Fibroblast of skin of scalp (primary cell): ENCODE results near the gene MRPS21.
"Not testable (repeated sequence)": the region's sequence is repeated elsewhere in the genome, so short reads cannot be mapped to it uniquely, and the experiment has no call there.

Source experiments
- DNase-seq: peaks from one replicate; pipeline ENCODE4 v3.0.0-alpha.2; 2013

MRPS21 gene

GRCh38 chr1:150281758-150282557, 11.7 kb upstream of the MRPS21 start, which contains the start of gene CIART:
Gene CIART (plus strand): TSS chr1:150282554. CDS start chr1:150283268, 714 bp downstream.
- DNase-seq: peak; percentile 100

- DNase-seq: no peak
These were observed 11.1 kb upstream of the MRPS21 start for GRCh38 chr1:150282558-150282958.

- no peak for DNase-seq
These were observed 10.4 kb upstream of the MRPS21 start for GRCh38 chr1:150283260-150283659.

- DNase-seq: no peak
These were observed 5.3 kb upstream of the MRPS21 start for GRCh38 chr1:150288382-150288781.

- no peak for DNase-seq
These were observed 4.8 kb upstream of the MRPS21 start for GRCh38 chr1:150288822-150289221.

- no peak for DNase-seq
These were observed 1.8 kb downstream of the MRPS21 start for GRCh38 chr1:150295476-150295875.

GRCh38 chr1:150299716-150300115, 6.1 kb downstream of the MRPS21 start:
- no peak for DNase-seq

GRCh38 chr1:150302338-150302737, 8.7 kb downstream of the MRPS21 start:
- DNase-seq: no peak

GRCh38 chr1:150302902-150303301, 9.2 kb downstream of the MRPS21 start:
- no peak for DNase-seq

- DNase-seq: not testable (repeated sequence)
These were observed 14.9 kb downstream of the MRPS21 start for GRCh38 chr1:150308585-150308984.

GRCh38 chr1:150309758-150310508, 16.3 kb downstream of the MRPS21 start:
- no peak for DNase-seq

GRCh38 chr1:150311762-150312161, 18.1 kb downstream of the MRPS21 start:
- DNase-seq: no peak

GRCh38 chr1:150314691-150315090, 21.0 kb downstream of the MRPS21 start:
- DNase-seq: not testable (repeated sequence)

- DNase-seq: no peak
These were observed 27.0 kb downstream of the MRPS21 start for GRCh38 chr1:150320667-150320978.

- DNase-seq: no peak
These were observed 28.1 kb downstream of the MRPS21 start for GRCh38 chr1:150321826-150322166.

GRCh38 chr1:150322310-150322709, 28.6 kb downstream of the MRPS21 start:
- no peak for DNase-seq

GRCh38 chr1:150332651-150333290, 39.1 kb downstream of the MRPS21 start:
- DNase-seq: no peak

GRCh38 chr1:150346316-150346715, 52.7 kb downstream of the MRPS21 start:
- no peak for DNase-seq

- DNase-seq: no peak
These were observed 59.2 kb downstream of the MRPS21 start for GRCh38 chr1:150352866-150353265.
